M059J (cell line): Measurements from ENCODE around the gene ADAM19. TPM values are rescaled to one million over a fixed set of nuclear protein-coding genes. Genes with fewer than 3 reads are reported as not detected.

Source experiments
- DNase-seq: peaks from one replicate; pipeline ENCODE4 v3.0.0-alpha.2; 2012; ENCODE audit warnings: low read depth
- total RNA-seq: library from RNA; depleted of rRNA; stranded (reverse); fragments of >200 nt; shearing (Covaris generic); gene quantifications from 2 replicates; pipeline ENCODE4 v1.2.3, GENCODE V29; 2014

ADAM19 gene
- total RNA-seq, 1 experiment from 2014 or later: 57.2 TPM

- DNase-seq: peak; percentile 88
Observed at GRCh38 chr5:157562111-157562581, 13.4 kb downstream of the ADAM19 start.

GRCh38 chr5:157561110-157561509 is 14.5 kb downstream of the ADAM19 start:
- no peak for DNase-seq

- peak; percentile 86 for DNase-seq
Observed at GRCh38 chr5:157559301-157559700, 16.3 kb downstream of the ADAM19 start.

- DNase-seq: no peak
Observed at GRCh38 chr5:157558681-157559080, 16.9 kb downstream of the ADAM19 start.

GRCh38 chr5:157558041-157558595 is 17.5 kb downstream of the ADAM19 start:
- DNase-seq: peak; percentile 61

GRCh38 chr5:157556615-157557418 is 18.8 kb downstream of the ADAM19 start:
- DNase-seq: no peak

GRCh38 chr5:157555037-157555640 is 20.4 kb downstream of the ADAM19 start:
- DNase-seq: no peak

- no peak for DNase-seq
Observed at GRCh38 chr5:157554179-157555036, 21.2 kb downstream of the ADAM19 start.

GRCh38 chr5:157552650-157553049 is 22.9 kb downstream of the ADAM19 start:
- no peak for DNase-seq

- no peak for DNase-seq
Observed at GRCh38 chr5:157550663-157551062, 24.9 kb downstream of the ADAM19 start.

GRCh38 chr5:157549954-157550549 is 25.5 kb downstream of the ADAM19 start:
- DNase-seq: peak; percentile 70

- DNase-seq: peak; percentile 67
Observed at GRCh38 chr5:157549283-157549629, 26.3 kb downstream of the ADAM19 start.

- DNase-seq: peak; percentile 93
Observed at GRCh38 chr5:157548513-157549282, 26.9 kb downstream of the ADAM19 start.

- DNase-seq: no peak
Observed at GRCh38 chr5:157547941-157548512, 27.5 kb downstream of the ADAM19 start.

- DNase-seq: no peak
Observed at GRCh38 chr5:157546456-157547100, 29.0 kb downstream of the ADAM19 start.

- DNase-seq: no peak
Observed at GRCh38 chr5:157545610-157546310, 29.8 kb downstream of the ADAM19 start.

GRCh38 chr5:157544623-157544989 is 31.0 kb downstream of the ADAM19 start:
- DNase-seq: no peak

GRCh38 chr5:157543825-157544622 is 31.6 kb downstream of the ADAM19 start:
- DNase-seq: no peak
